ENCODE measurements around the gene GPC1. TPM values are rescaled to one million over a fixed set of nuclear protein-coding genes. Genes with fewer than 3 reads are reported as not detected.

Gene GPC1
- total RNA-seq, 2 donors from 2014 or later = 37.8 to 69.7 TPM

GRCh38 chr2:240477916-240478315 is 42.5 kb downstream of the GPC1 start:
- H3K27ac Mint-ChIP-seq = no peak overlapping the region
- 90% methylated on average over 9 to 13 of the region's 13 CpGs for WGBS, 2 experiments (ENCODE audit: insufficient coverage in 1 of 2, insufficient read length in 1 of 2)
- Histone ChIP-seq H3K9me3 (ENCODE audit: control insufficient read depth, low read length) (peaks cover 20% of the 10 kb centered on the region), H3K9ac (ENCODE audit: extremely low read depth, low read length, poor library complexity, severe bottlenecking) (no peak overlapping the region), H3K4me3 (ENCODE audit: low read length) (no peak overlapping the region), H3K36me3 (ENCODE audit: control insufficient read depth, insufficient read depth, low read length) (no peaks in the 10 kb centered on the region), H3K27ac (ENCODE audit: low read depth, low read length) (no peak overlapping the region), H3K4me1 (ENCODE audit: control insufficient read depth, insufficient read depth, low read length) (no peaks in the 10 kb centered on the region), H3K27me3 (ENCODE audit: control insufficient read depth, insufficient read depth, low read length, poor library complexity, severe bottlenecking) (no peaks in the 10 kb centered on the region)
- no peak overlapping the region for H3K4me3 Mint-ChIP-seq
- TF ChIP-seq CTCF (conservative IDR thresholded peaks at IDR 0.05) = no peak
- H3K36me3 Mint-ChIP-seq (ENCODE audit: low read depth) = no peaks in the 10 kb centered on the region
- peaks cover 7% of the 10 kb centered on the region for H3K27me3 Mint-ChIP-seq (ENCODE audit: insufficient read depth)
- no peaks in the 10 kb centered on the region for H3K4me1 Mint-ChIP-seq
- DNase-seq = peak; percentile 35
- H3K9me3 Mint-ChIP-seq = peaks cover 9% of the 10 kb centered on the region

- Histone ChIP-seq H3K4me1 (ENCODE audit: control insufficient read depth, insufficient read depth, low read length) (no peaks in the 10 kb centered on the region), H3K9me3 (ENCODE audit: control insufficient read depth, low read length) (peaks cover 14% of the 10 kb centered on the region), H3K36me3 (ENCODE audit: control insufficient read depth, insufficient read depth, low read length) (no peaks in the 10 kb centered on the region), H3K27me3 (ENCODE audit: control insufficient read depth, insufficient read depth, low read length, poor library complexity, severe bottlenecking) (no peaks in the 10 kb centered on the region), H3K4me3 (ENCODE audit: low read length) (no peak overlapping the region), H3K9ac (ENCODE audit: extremely low read depth, low read length, poor library complexity, severe bottlenecking) (no peak overlapping the region), H3K27ac (ENCODE audit: low read depth, low read length) (no peak overlapping the region)
- WGBS, 2 experiments (ENCODE audit: insufficient coverage in 1 of 2, insufficient read length in 1 of 2) = 91 to 94% methylated on average over 13 to 21 of the region's 21 CpGs
- TF ChIP-seq CTCF (conservative IDR thresholded peaks at IDR 0.05) = no peak
- Mint-ChIP-seq H3K27me3 (ENCODE audit: insufficient read depth) (peaks cover 8% of the 10 kb centered on the region), H3K4me1 (no peaks in the 10 kb centered on the region), H3K4me3 (no peak overlapping the region), H3K9me3 (peaks cover 5% of the 10 kb centered on the region), H3K27ac (no peak overlapping the region), H3K36me3 (ENCODE audit: low read depth) (no peaks in the 10 kb centered on the region)
- peak; percentile 24 for DNase-seq
Measured at GRCh38 chr2:240478346-240479110, 43.1 kb downstream of the GPC1 start.

GRCh38 chr2:240479111-240479501 is 43.6 kb downstream of the GPC1 start:
- Mint-ChIP-seq H3K4me3 (no peak overlapping the region), H3K9me3 (no peaks in the 10 kb centered on the region), H3K27me3 (ENCODE audit: insufficient read depth) (peaks cover 9% of the 10 kb centered on the region), H3K27ac (no peak overlapping the region), H3K36me3 (ENCODE audit: low read depth) (no peaks in the 10 kb centered on the region), H3K4me1 (no peaks in the 10 kb centered on the region)
- Histone ChIP-seq H3K27me3 (ENCODE audit: control insufficient read depth, insufficient read depth, low read length, poor library complexity, severe bottlenecking) (no peaks in the 10 kb centered on the region), H3K9ac (ENCODE audit: extremely low read depth, low read length, poor library complexity, severe bottlenecking) (no peak overlapping the region), H3K9me3 (ENCODE audit: control insufficient read depth, low read length) (peaks cover 10% of the 10 kb centered on the region), H3K27ac (ENCODE audit: low read depth, low read length) (no peak overlapping the region), H3K36me3 (ENCODE audit: control insufficient read depth, insufficient read depth, low read length) (no peaks in the 10 kb centered on the region), H3K4me1 (ENCODE audit: control insufficient read depth, insufficient read depth, low read length) (no peaks in the 10 kb centered on the region), H3K4me3 (ENCODE audit: low read length) (no peak overlapping the region)
- TF ChIP-seq CTCF (conservative IDR thresholded peaks at IDR 0.05) = no peak
- 72 to 85% methylated on average over 6 to 12 of the region's 12 CpGs for WGBS, 2 experiments (ENCODE audit: insufficient coverage in 1 of 2, insufficient read length in 1 of 2)
- DNase-seq = peak; percentile 29

Measured in endodermal cell (in vitro differentiated cells).